GM18861 (cell line): ENCODE results near the gene WDR89.
"Not testable (repeated sequence)": the region's sequence is repeated elsewhere in the genome, so short reads cannot be mapped to it uniquely, and the experiment has no call there.

Experiments used
- ATAC-seq: cut with Tn5 transposase; IDR thresholded peaks from one replicate; pipeline ENCODE4 v1.9.1; 2021; ENCODE audit not compliant: unreplicated experiment

Gene WDR89

GRCh38 chr14:63654346-63654745, 12.7 kb upstream of the WDR89 start:
- no peak for ATAC-seq

GRCh38 chr14:63652406-63652805, 10.7 kb upstream of the WDR89 start:
- ATAC-seq = no peak

- peak; percentile 56 for ATAC-seq
Measured at GRCh38 chr14:63650256-63650952, 8.7 kb upstream of the WDR89 start.

GRCh38 chr14:63647696-63648410, 6.2 kb upstream of the WDR89 start:
- ATAC-seq = no peak

- no peak for ATAC-seq
Measured at GRCh38 chr14:63644741-63645140, 3.1 kb upstream of the WDR89 start.

GRCh38 chr14:63642656-63643382, 1.1 kb upstream of the WDR89 start:
- peak; percentile 0 for ATAC-seq

GRCh38 chr14:63642229-63642611, 549 bp upstream of the WDR89 start:
- peak; percentile 53 for ATAC-seq

GRCh38 chr14:63638493-63638892, 3.2 kb downstream of the WDR89 start:
- ATAC-seq = no peak

- ATAC-seq = not testable (repeated sequence)
Measured at GRCh38 chr14:63636094-63636635, 5.5 kb downstream of the WDR89 start.

GRCh38 chr14:63633801-63634200, 7.9 kb downstream of the WDR89 start:
- no peak for ATAC-seq

- ATAC-seq = peak; percentile 73
Measured at GRCh38 chr14:63632932-63633514, 8.6 kb downstream of the WDR89 start.

GRCh38 chr14:63624701-63625100, 17.0 kb downstream of the WDR89 start:
- no peak for ATAC-seq

GRCh38 chr14:63624203-63624602, 17.5 kb downstream of the WDR89 start:
- no peak for ATAC-seq

GRCh38 chr14:63621975-63622374, 19.7 kb downstream of the WDR89 start:
- not testable (repeated sequence) for ATAC-seq

GRCh38 chr14:63616015-63616414, 25.7 kb downstream of the WDR89 start:
- ATAC-seq = no peak

- no peak for ATAC-seq
Measured at GRCh38 chr14:63614679-63615363, 26.9 kb downstream of the WDR89 start.

GRCh38 chr14:63611078-63611477, 30.6 kb downstream of the WDR89 start:
- ATAC-seq = no peak

GRCh38 chr14:63605041-63605532, 36.6 kb downstream of the WDR89 start:
- no peak for ATAC-seq

GRCh38 chr14:63604626-63605025, 37.0 kb downstream of the WDR89 start:
- ATAC-seq = no peak

GRCh38 chr14:63603749-63604277, 37.9 kb downstream of the WDR89 start:
- ATAC-seq = no peak
